OCI-LY1 (cell line): ENCODE results near the gene CXorf66.

Experiments used
- EZH2 ChIP-seq: fragments of 200-600 bp; sonication (generic), shearing (Covaris generic); IDR thresholded peaks from 2 replicates; pipeline ENCODE4 v1.8.0; 2017; ENCODE audit warnings: borderline replicate concordance, mixed run types, mild to moderate bottlenecking, antibody characterized with exemption, low read length, moderate library complexity, mixed read lengths
- TF ChIP-seq, protein P1 (sequence below): fragments of 200-600 bp; sonication (generic), shearing (Covaris generic); IDR thresholded peaks from 2 replicates; pipeline ENCODE4 v1.5.1; 2017; ENCODE audit warnings: mild to moderate bottlenecking, antibody characterized with exemption, low read length, moderate library complexity, mixed read lengths

DNA sequence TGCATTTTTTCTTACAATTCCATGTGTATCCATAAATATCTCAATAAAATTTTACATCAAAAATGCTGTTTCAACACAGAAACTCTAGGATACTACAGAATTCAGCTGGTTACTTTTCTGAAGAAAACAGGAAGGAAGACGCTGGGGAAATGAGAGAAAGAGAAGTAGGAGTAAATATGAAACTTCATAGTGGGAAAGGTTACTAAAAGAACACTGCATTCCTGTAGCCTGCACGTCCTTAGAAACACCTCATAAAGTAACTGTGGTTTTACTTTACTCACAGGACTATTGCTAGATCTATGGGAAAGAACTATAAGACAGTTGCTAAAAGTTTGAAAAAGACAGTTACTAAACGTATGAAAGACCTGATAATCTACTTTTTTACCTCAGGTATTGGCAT lies 55.6 kb downstream of the CXorf66 start:
- TF ChIP-seq, protein P1, sequence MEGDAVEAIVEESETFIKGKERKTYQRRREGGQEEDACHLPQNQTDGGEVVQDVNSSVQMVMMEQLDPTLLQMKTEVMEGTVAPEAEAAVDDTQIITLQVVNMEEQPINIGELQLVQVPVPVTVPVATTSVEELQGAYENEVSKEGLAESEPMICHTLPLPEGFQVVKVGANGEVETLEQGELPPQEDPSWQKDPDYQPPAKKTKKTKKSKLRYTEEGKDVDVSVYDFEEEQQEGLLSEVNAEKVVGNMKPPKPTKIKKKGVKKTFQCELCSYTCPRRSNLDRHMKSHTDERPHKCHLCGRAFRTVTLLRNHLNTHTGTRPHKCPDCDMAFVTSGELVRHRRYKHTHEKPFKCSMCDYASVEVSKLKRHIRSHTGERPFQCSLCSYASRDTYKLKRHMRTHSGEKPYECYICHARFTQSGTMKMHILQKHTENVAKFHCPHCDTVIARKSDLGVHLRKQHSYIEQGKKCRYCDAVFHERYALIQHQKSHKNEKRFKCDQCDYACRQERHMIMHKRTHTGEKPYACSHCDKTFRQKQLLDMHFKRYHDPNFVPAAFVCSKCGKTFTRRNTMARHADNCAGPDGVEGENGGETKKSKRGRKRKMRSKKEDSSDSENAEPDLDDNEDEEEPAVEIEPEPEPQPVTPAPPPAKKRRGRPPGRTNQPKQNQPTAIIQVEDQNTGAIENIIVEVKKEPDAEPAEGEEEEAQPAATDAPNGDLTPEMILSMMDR, result no peak
- TF ChIP-seq EZH2, result no peak
